Body of pancreas (tissue), 4 donors: ENCODE measurements around the gene GRM4.

Source experiments
- CTCF ChIP-seq, 7 experiments: fragments of 450-650 bp in 4 of 7; fragments of 200-600 bp in 3 of 7; sonication (generic) in 3 of 7; IDR thresholded peaks; one replicate each; pipeline ENCODE4 v1.5.1; 2016 to 2019; ENCODE audit warnings: antibody characterized with exemption in 7 of 7
- POLR2A ChIP-seq, 3 donors: fragments of 450-650 bp; IDR thresholded peaks; one replicate each; pipeline ENCODE4 v1.6.1; 2016; ENCODE audit warnings: antibody characterized with exemption in 3 of 3, mild to moderate bottlenecking in 2 of 3

GRCh38 chr6:34041385-34041784, 104.5 kb downstream of the GRM4 start:
- no peak for TF ChIP-seq CTCF (IDR thresholded peaks at IDR 0.05)
- no peak for TF ChIP-seq POLR2A (IDR thresholded peaks at IDR 0.05)
